DMS153 (cell line): ENCODE data around the gene PAK5.

Experiments used
- DNase-seq: peaks from one replicate; lab custom pipeline; 2025; lab: John Stamatoyannopoulos, UW

Gene PAK5

GRCh38 chr20:9616455-9616805 lies 222.4 kb downstream of the PAK5 start:
- no peak for DNase-seq

- no peak for DNase-seq
Observed at GRCh38 chr20:9615766-9616454, 223.0 kb downstream of the PAK5 start.

- DNase-seq: no peak
Observed at GRCh38 chr20:9615118-9615517, 223.8 kb downstream of the PAK5 start.

- DNase-seq: no peak
Observed at GRCh38 chr20:9613871-9614270, 225.0 kb downstream of the PAK5 start.

- DNase-seq: no peak
Observed at GRCh38 chr20:9611921-9612320, 227.0 kb downstream of the PAK5 start.

DNA sequence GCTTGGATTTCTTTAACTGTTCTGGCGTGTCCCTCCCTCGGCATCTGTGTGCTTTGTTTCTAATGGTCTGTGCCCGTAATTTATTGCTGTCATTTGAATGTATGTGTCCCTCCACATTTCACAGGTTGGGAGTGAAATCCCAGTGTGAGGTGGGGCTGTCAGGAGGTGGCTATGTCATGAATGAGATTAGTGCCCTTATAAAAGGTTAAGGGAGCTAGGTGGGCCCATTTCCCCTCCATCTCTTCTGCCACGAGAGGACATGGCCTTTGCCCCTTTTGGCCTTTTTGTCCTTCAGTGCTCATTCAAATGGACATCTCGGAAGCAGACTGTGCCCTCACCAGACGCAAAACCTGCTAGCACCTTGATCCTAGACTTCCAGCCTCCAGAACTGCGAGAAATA lies 228.2 kb downstream of the PAK5 start:
- DNase-seq: no peak

DNA sequence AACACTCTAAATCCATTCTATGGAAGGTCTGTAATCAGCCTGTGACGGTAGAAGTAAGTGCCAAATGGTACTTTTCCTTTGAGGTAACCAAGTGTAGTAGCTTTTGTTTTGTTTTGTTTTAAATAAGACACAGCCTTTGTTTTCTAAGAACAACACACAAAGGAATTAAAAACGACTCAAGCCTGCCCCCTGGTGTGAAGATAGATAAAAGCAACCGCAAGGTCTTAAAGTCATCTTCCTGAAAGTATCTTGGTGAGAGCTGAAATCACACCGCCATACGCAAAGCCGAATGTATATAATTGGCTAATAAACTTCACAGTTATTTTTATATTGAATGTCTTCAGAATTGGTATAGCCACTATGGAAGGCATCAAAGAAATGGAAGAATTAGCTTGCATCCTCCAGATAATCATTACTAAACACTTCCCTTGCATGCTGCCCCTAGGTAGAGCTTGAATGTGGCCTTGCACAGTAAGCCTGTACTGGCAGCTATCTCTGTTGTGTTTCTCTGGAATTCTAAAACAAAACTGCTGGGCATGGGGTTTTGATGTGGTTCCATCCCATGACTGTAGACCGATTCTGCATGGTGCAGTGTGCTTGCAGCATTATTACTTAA lies 228.9 kb downstream of the PAK5 start:
- peak; percentile 27 for DNase-seq

DNA sequence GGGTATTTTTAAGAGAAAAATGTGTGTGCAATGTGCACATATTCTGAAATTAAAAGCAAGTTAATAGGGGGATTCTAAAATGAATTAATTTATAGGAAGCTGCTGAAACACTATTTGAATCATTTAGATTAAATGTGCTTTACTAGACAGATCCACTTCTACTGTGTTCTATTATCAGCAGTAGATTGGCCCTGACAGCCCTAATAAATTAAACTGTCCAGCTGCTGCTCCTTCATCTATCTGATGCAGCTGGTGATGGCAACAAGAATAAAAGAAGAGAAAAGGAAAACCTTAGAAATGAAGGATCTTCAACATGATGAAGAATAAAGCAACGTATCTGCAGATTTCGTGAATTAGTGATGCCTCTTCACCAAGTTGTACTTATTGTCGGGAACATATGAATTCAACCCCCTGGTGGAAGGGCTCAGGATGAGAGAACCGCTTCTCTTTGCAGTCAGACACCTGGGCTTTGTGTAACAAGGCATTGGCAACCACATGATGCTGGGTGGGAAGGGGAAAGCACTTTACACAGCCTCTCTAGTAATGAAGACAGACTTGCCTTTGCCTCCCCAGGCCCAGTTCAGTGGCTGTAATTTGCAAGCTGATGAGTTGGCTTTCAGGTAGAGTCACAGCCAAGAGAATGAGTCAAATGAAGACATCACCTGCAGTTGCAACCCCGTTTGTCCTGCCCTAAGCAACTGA lies 230.1 kb downstream of the PAK5 start:
- no peak for DNase-seq

GRCh38 chr20:9602847-9603183 lies 236.1 kb downstream of the PAK5 start:
- DNase-seq: no peak

- no peak for DNase-seq
Observed at GRCh38 chr20:9600562-9600961, 238.3 kb downstream of the PAK5 start.

DNA sequence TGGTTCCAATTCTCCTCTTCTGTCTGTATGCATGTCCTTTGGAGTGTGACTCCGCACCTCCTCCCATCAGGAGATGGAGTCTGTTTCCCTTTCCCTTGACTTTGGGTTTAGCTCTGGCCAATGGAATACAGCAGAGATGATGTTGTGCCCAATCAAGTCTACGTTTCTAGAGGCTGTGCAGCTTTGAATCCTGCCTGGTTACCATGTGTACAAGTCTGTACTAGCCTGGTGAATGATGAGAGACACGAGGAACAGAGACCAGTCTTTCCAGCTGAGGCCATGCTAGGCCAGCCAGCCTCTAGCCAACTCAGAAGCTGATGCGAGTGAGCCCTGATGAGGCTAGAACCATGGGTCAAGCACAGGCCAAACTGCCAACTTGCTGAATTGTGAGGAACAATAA lies 241.3 kb downstream of the PAK5 start:
- DNase-seq: no peak

- DNase-seq: no peak
Observed at GRCh38 chr20:9595763-9596162, 243.1 kb downstream of the PAK5 start.

DNA sequence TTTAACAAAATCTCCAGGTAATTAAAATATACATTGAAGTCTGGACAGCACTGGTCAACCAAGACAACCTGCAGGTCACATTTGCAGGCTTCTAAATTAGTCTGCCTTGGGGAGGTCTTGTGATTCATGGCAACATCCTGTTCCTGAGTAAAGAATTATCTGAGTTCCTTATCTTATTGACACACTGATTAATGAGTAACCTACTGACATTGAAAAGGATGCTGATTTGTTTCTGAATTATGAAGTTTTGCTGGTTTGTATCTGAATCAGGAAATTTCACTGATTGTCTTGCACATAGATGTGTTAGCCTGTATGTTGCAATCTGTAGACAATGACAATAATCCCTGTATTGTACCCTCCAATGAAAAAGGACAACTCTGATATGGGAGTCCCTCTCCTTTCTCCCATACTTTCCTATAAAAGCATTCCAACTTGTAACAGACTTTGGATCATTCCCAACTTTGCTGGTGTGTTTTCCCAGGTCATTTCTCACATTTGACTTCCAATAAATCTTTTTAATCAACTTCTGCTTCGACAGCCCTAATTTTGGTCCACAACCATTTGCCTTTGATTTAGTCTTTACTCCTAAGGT lies 244.5 kb downstream of the PAK5 start:
- no peak for DNase-seq

GRCh38 chr20:9592419-9592818 lies 246.5 kb downstream of the PAK5 start:
- no peak for DNase-seq

- DNase-seq: no peak
Observed at GRCh38 chr20:9591080-9591479, 247.8 kb downstream of the PAK5 start.

- DNase-seq: peak; percentile 78
Observed at GRCh38 chr20:9590189-9590588, 248.7 kb downstream of the PAK5 start.

- no peak for DNase-seq
Observed at GRCh38 chr20:9588706-9589105, 250.2 kb downstream of the PAK5 start.

DNA sequence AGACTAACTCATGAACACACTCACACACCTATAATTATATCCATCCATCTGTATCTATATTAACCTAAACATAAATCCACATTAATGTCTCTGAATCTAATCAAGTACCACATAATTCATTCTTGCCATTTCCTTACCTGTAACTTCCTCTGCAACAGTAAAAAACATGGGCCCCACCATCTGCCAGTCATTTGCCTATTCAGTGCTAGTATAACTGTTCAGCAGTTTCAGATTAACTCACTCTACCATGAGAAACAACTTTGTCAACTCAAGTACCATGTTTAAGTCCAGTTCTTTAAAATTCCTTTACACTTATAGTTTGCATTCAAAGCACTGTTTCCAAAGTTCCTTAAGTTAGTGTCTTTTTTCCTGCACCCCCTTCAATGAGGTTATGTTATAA lies 255.7 kb downstream of the PAK5 start:
- no peak for DNase-seq

- DNase-seq: no peak
Observed at GRCh38 chr20:9582137-9582536, 256.7 kb downstream of the PAK5 start.

- DNase-seq: peak; percentile 37
Observed at GRCh38 chr20:9581509-9581908, 257.4 kb downstream of the PAK5 start.

- DNase-seq: no peak
Observed at GRCh38 chr20:9578594-9578993, 260.3 kb downstream of the PAK5 start.

DNA sequence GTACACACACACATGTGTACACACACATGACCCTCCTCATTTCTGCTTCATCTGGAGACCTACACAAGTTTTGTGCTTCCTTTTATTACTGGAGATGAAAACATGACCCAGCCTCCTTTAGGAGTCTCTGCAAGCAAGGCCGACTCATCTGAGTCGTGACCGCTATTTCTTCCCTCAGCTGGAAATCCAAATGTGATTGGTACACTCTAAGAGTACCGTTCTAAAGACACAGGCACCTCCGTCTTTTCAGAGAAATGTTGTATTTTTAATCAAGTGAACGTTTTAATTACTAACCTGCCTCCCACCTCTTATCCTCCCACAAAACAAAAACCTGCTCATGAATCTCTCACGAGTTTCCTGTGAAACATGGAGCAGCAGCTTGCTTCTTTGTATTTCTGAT lies 261.5 kb downstream of the PAK5 start:
- DNase-seq: no peak

DNA sequence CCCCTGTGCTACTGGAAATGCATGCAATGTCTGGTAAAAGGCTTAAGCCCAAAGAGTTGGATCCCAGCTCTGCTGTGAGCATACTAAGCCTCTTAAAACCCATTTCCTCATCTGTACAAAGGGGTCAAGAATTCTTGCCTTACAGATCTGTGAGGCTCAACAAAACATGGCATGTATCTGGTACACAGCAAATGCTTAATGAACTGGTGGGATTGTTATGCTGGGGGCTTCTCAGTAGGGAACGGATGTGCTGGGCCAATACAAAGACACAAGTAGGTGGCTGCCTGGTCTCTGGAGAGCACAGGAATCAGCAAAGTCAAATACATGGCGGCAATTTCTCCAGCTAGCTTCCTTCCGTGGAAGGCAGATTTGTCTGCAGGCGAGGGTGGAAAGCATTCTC lies 262.2 kb downstream of the PAK5 start:
- DNase-seq: no peak
